Heart left ventricle (tissue), 16 donors: ENCODE measurements around the gene PHACTR1. TPM values are rescaled to one million over a fixed set of nuclear protein-coding genes. Genes with fewer than 3 reads are reported as not detected.

Experiments
- ATAC-seq, 4 donors: fragments of 200-7000 bp; cut with Tn5 transposase; one replicate each; pipeline ENCODE4 v1.9.1; 2020 to 2022; ENCODE audit warnings: moderate library complexity in 4 of 4, mild to moderate bottlenecking in 3 of 4, moderate number of reproducible peaks in 1 of 4
- DNase-seq, 5 donors: peaks; one replicate each; pipeline ENCODE4 v3.0.0-alpha.2; 2020
- H3K27ac ChIP-seq, 12 donors: fragments of 200-600 bp; sonication (generic) in 4 of 12; one replicate each; pipeline versions ENCODE4 v1.5.0 to v1.8.0; 2016 to 2022; ENCODE audit warnings: mild to moderate bottlenecking in 2 of 12
- H3K27me3 ChIP-seq, 9 donors: fragments of 200-600 bp; sonication (generic) in 2 of 9; one replicate each; pipeline versions ENCODE4 v1.5.1 to v1.8.0; 2016 to 2022; ENCODE audit warnings: mild to moderate bottlenecking in 3 of 9
- H3K36me3 ChIP-seq, 9 donors: fragments of 200-600 bp; sonication (generic) in 2 of 9; one replicate each; pipeline versions ENCODE4 v1.5.0 to v1.8.0; 2018 to 2022; ENCODE audit warnings: mild to moderate bottlenecking in 2 of 9
- H3K4me1 ChIP-seq, 12 donors: fragments of 200-600 bp; sonication (generic) in 4 of 12; one replicate each; pipeline versions ENCODE4 v1.5.0 to v1.8.0; 2016 to 2022; ENCODE audit warnings: mild to moderate bottlenecking in 3 of 12
- H3K4me3 ChIP-seq, 12 donors: fragments of 200-600 bp; sonication (generic) in 4 of 12; one replicate each; pipeline versions ENCODE4 v1.5.0 to v1.8.0; 2017 to 2022; ENCODE audit warnings: mild to moderate bottlenecking in 9 of 12, moderate library complexity in 4 of 12
- H3K9me3 ChIP-seq, 12 donors: fragments of 200-600 bp; sonication (generic) in 4 of 12; one replicate each; pipeline versions ENCODE4 v1.5.0 to v1.8.0; 2016 to 2022; ENCODE audit warnings: mild to moderate bottlenecking in 1 of 12
- POLR2A ChIP-seq, 2 donors: fragments of 450-650 bp; IDR thresholded peaks; one replicate each; pipeline ENCODE4 v1.6.1; 2017; ENCODE audit warnings: antibody characterized with exemption in 2 of 2, mild to moderate bottlenecking in 2 of 2, moderate library complexity in 2 of 2
- WGBS, 4 donors: extraction: QIAGEN DNeasy Blood & Tissue Kit in 2 of 4; methylation state at CpG; one replicate each; pipeline versions ENCODE4 v1.1.5 to v1.1.7; 2013 to 2018; 5-methylcytosine and 5-hydroxymethylcytosine counted together
- intact Hi-C, 10 donors: fragments of 100-400 bp; cut with DNase I; formaldehyde crosslinking; loops; one replicate each; pipeline versions ENCODE4 v1.11.1 to v1.14.2; 2022
- polyA plus RNA-seq, 2 donors: library from polyadenylated mRNA; stranded (reverse); fragments of 200-250 nt; gene quantifications; one replicate each; pipeline ENCODE4 v1.2.3, GENCODE V29; 2013
- total RNA-seq, 9 donors: library from RNA; depleted of rRNA in 2 of 9; stranded (reverse); fragments of >200 nt in 2 of 9; fragmentation: NEBNext Ultra II Directional in 3 of 9; extraction: Animal tissue kit (Norgen Biotek cat#: 25700) in 3 of 9; gene quantifications; one replicate each; pipeline versions ENCODE4 v1.1.0 to v1.2.4, GENCODE V29; 2016 to 2023
- TF ChIP-seq, protein P1 (sequence below), 12 donors: fragments of 200-600 bp; sonication (generic) in 4 of 12; IDR thresholded peaks; one replicate each; pipeline versions ENCODE4 v1.5.0 to v1.8.0; 2018 to 2022; ENCODE audit warnings: antibody characterized with exemption in 12 of 12, mild to moderate bottlenecking in 5 of 12
- donor health status: ischemic (EF 13 %, LVEDD 7.1; RV severe dilation, severe dysfunction).
- donor health status: healthy with polysubstance abuse.
- donor health status: DM: no; HTN: yes; CAD: no.
- donor health status: DM: no; HTN: no; CAD: no.
- donor health status: ischemic (EF 25% LVEDD 6.9; RV normal size, moderate dysfunction).
- donor health status: ischemic (EF 25% LVEDD 5.7; RV mildly dilated, moderate dysfunction).
- donor health status: healthy.
- donor health status: DM: yes; HTN: yes; CAD: no.
- donor health status: ischemic (EF 35%, LVEDD 5.7; RV mildly dilated, moderate dysfunction).
- donor health status: nonischemic (EF 11% LVEDD 7.7; RV severe dilation, severe dysfunction).
- donor health status: DM: yes; HTN: yes; CAD: no.
- donor health status: PGD.
- donor health status: ischemic (EF 29% LVEDD 5.4; RV normal size, mild dysfunction).
- donor health status: nonischemic (EF 23%, LVEDD 6.1; RV moderate dilation, normal function).

The PHACTR1 gene
- total and polyA plus RNA-seq, 11 donors, result 21.2 to 238 (median 87.4) TPM

DNA sequence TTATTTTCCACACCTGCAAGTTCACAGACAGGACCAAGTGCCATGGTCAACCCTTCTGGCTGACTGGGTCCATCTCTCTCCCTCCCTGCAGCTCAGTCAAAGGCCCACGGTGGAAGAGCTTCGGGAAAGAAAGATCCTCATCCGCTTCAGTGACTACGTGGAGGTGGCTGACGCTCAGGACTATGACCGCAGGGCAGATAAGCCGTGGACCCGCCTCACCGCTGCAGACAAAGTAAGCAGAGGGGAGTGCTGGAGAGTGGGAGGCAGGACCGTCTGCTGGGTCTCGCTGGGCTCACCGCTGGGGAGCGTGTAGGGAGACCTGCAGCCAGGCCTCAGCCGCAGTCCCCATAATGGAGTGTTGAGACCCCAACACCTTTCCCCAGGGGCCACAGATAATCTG, 566.8 kb downstream of the PHACTR1 start:
- H3K36me3 ChIP-seq, result peaks cover 0 to 71% (median 51%) of the 10 kb centered on the region in 9 donors
- no peak overlapping the region for H3K27ac ChIP-seq
- H3K9me3 ChIP-seq, result peaks cover 0 to 26% (median 8%) of the 10 kb centered on the region in 12 donors
- no peak for ATAC-seq
- H3K4me3 ChIP-seq, result no peak overlapping the region
- intact Hi-C loops, result no loop called here
- TF ChIP-seq POLR2A (IDR thresholded peaks at IDR 0.05), result no peak
- TF ChIP-seq, protein P1, sequence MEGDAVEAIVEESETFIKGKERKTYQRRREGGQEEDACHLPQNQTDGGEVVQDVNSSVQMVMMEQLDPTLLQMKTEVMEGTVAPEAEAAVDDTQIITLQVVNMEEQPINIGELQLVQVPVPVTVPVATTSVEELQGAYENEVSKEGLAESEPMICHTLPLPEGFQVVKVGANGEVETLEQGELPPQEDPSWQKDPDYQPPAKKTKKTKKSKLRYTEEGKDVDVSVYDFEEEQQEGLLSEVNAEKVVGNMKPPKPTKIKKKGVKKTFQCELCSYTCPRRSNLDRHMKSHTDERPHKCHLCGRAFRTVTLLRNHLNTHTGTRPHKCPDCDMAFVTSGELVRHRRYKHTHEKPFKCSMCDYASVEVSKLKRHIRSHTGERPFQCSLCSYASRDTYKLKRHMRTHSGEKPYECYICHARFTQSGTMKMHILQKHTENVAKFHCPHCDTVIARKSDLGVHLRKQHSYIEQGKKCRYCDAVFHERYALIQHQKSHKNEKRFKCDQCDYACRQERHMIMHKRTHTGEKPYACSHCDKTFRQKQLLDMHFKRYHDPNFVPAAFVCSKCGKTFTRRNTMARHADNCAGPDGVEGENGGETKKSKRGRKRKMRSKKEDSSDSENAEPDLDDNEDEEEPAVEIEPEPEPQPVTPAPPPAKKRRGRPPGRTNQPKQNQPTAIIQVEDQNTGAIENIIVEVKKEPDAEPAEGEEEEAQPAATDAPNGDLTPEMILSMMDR (IDR thresholded peaks at IDR 0.05), result no peak
- no peaks in the 10 kb centered on the region for H3K27me3 ChIP-seq
- peaks cover 0 to 9% (median 0%) of the 10 kb centered on the region in 12 donors for H3K4me1 ChIP-seq
- WGBS, 4 donors, result 74 to 96% (median 90%) methylated on average over 11 to 14 of the region's 14 CpGs
- no peak for DNase-seq

DNA sequence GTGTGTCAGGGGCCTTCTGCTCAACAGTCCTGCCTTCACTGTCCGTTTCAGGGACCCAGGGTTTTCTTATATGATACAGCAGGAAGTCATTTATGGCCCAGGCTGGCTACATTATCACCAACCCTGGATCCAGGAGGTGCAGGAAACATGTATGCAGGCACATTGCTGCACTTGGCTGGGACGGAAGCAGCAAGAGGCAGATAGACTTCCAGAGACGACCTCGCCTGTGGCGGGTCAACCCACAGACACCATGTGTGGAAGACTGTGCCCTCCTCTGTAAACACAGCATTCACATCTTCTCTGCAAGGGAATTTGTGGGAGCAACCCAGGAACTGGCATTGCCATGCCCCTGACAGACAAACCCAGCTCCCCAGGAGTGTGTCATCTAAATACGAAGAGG, 568.1 kb downstream of the PHACTR1 start:
- peaks cover 0 to 27% (median 8%) of the 10 kb centered on the region in 12 donors for H3K9me3 ChIP-seq
- H3K27me3 ChIP-seq, result no peaks in the 10 kb centered on the region
- H3K36me3 ChIP-seq, result peaks cover 0 to 66% (median 49%) of the 10 kb centered on the region in 9 donors
- intact Hi-C loops, result no loop called here
- H3K27ac ChIP-seq, result no peak overlapping the region
- H3K4me3 ChIP-seq, result no peak overlapping the region
- H3K4me1 ChIP-seq, result peaks cover 0 to 9% (median 0%) of the 10 kb centered on the region in 12 donors
- ATAC-seq (no peak), DNase-seq (no peak)
- WGBS, 4 donors, result 75 to 88% (median 81%) methylated on average over 5 to 6 of the region's 6 CpGs
- no peak for TF ChIP-seq POLR2A (IDR thresholded peaks at IDR 0.05)

DNA sequence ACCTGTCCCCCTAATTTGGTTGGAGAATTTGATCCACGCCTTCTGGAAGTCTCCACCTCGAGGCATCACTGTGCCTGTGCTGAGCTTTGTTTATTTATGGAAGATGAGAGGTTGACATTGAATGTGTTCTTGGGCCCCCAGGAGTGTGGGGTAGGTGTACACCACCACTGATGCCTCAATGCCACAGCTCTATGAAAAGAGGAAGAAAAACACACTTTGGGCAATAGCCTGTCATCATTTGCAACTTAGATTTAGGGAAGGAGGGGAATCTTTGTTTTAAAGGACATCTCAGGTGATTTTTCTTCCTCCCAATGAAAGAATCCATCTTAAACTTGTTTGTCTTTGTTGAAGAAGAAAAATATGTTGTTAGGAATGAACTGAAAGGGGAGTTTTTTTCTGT, 569.1 kb downstream of the PHACTR1 start:
- ATAC-seq, result no peak
- intact Hi-C loops, result no loop called here
- H3K4me1 ChIP-seq, result peaks cover 0 to 9% (median 0%) of the 10 kb centered on the region in 12 donors
- no peak for DNase-seq
- no peak overlapping the region for H3K27ac ChIP-seq
- H3K27me3 ChIP-seq, result no peaks in the 10 kb centered on the region
- WGBS, 4 donors, result 84 to 94% (median 90%) methylated on average over 2 of the region's 2 CpGs
- H3K9me3 ChIP-seq, result peaks cover 0 to 27% (median 8%) of the 10 kb centered on the region in 12 donors
- peaks cover 0 to 59% (median 41%) of the 10 kb centered on the region in 9 donors for H3K36me3 ChIP-seq
- no peak overlapping the region for H3K4me3 ChIP-seq
- TF ChIP-seq, protein P1 (IDR thresholded peaks at IDR 0.05), result no peak
- no peak for TF ChIP-seq POLR2A (IDR thresholded peaks at IDR 0.05)

DNA sequence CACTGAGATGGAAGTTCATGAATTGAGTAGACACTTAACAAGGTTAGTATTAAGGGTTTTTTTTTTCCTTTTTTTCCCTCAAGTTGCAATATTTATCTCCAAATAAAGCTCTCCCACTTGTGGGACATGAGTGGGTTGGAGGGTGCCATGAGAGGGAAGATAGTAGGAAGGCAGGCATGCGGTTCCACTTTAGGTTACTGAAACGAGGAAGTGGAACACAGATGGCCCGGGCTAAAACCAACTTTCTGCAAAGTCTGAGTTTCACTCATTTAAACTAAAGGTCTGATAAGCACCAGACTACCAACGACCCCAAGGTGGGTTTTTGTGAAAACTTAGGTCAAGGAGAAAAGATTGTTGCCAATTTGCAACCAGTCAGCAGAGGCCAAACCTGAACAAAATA, 569.6 kb downstream of the PHACTR1 start:
- Histone ChIP-seq H3K9me3 (peaks cover 0 to 27% (median 8%) of the 10 kb centered on the region in 12 donors), H3K36me3 (peaks cover 0 to 56% (median 38%) of the 10 kb centered on the region in 9 donors), H3K27me3 (no peaks in the 10 kb centered on the region), H3K4me3 (no peak overlapping the region), H3K4me1 (peaks cover 0 to 9% (median 0%) of the 10 kb centered on the region in 12 donors), H3K27ac (no peak overlapping the region)
- TF ChIP-seq, protein P1 (IDR thresholded peaks at IDR 0.05), result no peak
- TF ChIP-seq POLR2A (IDR thresholded peaks at IDR 0.05), result no peak
- intact Hi-C loops, result no loop called here
- WGBS, 4 donors, result 85 to 93% (median 88%) methylated on average over 4 of the region's 4 CpGs
- ATAC-seq (no peak), DNase-seq (no peak)

DNA sequence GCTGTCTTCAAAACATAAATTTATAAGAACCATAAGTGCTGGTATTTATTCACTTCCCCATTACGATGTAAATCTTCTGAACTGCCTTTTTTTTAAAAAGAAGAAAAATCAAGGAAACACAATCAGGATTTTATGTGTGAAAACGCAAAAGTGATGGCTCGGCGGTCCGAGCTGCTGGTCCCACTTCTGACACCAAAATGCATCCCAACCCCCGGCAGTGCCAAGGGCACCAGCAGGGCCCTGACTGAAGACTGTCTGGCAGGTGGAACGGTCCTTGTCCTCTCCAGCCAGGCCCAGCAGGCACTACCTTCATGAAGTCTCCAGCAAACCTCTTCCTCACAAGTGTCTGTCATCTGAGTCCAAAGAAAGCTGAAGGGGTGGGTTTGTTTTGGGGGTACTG, 570.5 kb downstream of the PHACTR1 start:
- intact Hi-C loops, result no loop called here
- H3K9me3 ChIP-seq, result peaks cover 0 to 27% (median 8%) of the 10 kb centered on the region in 12 donors
- no peak for ATAC-seq
- no peak overlapping the region for H3K4me3 ChIP-seq
- no peak for DNase-seq
- H3K4me1 ChIP-seq, result peaks cover 0 to 9% (median 0%) of the 10 kb centered on the region in 12 donors
- TF ChIP-seq, protein P1 (IDR thresholded peaks at IDR 0.05), result no peak
- no peak for TF ChIP-seq POLR2A (IDR thresholded peaks at IDR 0.05)
- H3K27me3 ChIP-seq, result no peaks in the 10 kb centered on the region
- peaks cover 0 to 61% (median 39%) of the 10 kb centered on the region in 9 donors for H3K36me3 ChIP-seq
- no peak overlapping the region for H3K27ac ChIP-seq
- 91 to 98% (median 98%) methylated on average over 7 of the region's 7 CpGs for WGBS, 4 donors
